ENCODE data around the gene TMEM38B. TPM values are rescaled to one million over a fixed set of nuclear protein-coding genes. Genes with fewer than 3 reads are reported as not detected.
A peak's percentile ranks its signal among the peaks of the same experiment; 100 is the strongest.

The TMEM38B gene
- total RNA-seq, 1 experiment from 2014 or later: 27.1 TPM

- Histone ChIP-seq H3K9me3 (replicated peaks) (no peaks in the 10 kb centered on the region), H3K4me1 (peaks cover 8% of the 10 kb centered on the region), H3K4me3 (no peak overlapping the region), H3K36me3 (no peaks in the 10 kb centered on the region), H3K27ac (no peak overlapping the region), H3K27me3 (peaks cover 3% of the 10 kb centered on the region; the same call in 1 of the 2 replicates)
- DNase-seq: no peak
Observed at GRCh38 chr9:105673850-105674387, 20.4 kb upstream of the TMEM38B start.

DNA sequence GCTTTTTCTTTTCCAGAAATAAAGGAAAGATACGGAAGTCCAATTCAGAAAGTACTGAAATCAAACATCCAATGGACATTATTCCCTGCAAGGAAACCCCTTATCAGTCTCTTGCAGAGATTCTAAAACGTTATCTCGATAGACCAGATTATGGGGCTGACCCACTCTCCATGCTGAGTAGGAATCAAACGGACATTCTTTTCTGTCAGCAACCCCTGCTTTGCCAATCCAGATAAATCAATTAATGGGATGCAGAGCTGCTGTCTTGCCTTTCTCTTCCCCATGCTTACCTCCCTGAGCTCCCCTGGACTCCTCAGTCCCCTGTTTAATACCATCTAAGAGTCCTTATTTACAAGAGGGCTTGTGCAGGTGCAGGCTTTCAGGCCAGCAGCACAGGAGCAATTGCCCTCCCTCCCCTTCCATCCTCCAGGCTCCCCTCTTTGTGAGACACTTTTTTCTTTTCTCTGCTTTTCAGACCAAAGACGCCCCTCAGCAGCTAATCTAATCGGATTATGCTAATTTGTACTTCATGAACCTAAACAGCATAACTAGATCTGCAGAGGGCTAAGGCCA is 17.9 kb upstream of the TMEM38B start:
- no peak for DNase-seq
- H3K4me1 ChIP-seq: peaks cover 13% of the 10 kb centered on the region
- H3K27ac ChIP-seq: no peak overlapping the region
- H3K4me3 ChIP-seq: no peak overlapping the region
- peaks cover 3% of the 10 kb centered on the region; the same call in 1 of the 2 replicates for H3K27me3 ChIP-seq
- no peaks in the 10 kb centered on the region for H3K36me3 ChIP-seq
- H3K9me3 ChIP-seq (replicated peaks): no peaks in the 10 kb centered on the region

DNA sequence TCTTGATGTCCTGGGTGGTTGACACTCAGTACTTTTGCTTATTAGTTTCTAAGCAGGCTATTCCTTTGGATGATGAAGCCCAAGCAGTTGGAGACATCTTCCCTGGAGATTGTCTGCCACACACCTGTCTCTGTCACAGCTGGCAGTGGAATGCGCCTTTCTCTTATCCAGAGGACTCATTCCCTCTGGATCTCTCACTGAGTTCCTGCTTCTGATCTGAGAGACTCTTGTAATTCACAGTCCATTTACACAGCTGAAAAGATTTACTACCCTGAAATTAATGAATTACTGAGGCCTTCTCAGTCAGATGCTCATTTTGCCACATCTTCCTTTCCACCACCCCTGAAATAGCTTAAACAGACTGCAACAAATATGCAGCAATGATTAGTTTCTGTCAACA is 16.2 kb upstream of the TMEM38B start:
- Histone ChIP-seq H3K9me3 (replicated peaks) (no peaks in the 10 kb centered on the region), H3K36me3 (no peaks in the 10 kb centered on the region), H3K27ac (no peak overlapping the region), H3K4me3 (no peak overlapping the region), H3K27me3 (peaks cover 3% of the 10 kb centered on the region; the same call in 1 of the 2 replicates), H3K4me1 (peaks cover 13% of the 10 kb centered on the region)
- peak; percentile 30 to 50 for DNase-seq

DNA sequence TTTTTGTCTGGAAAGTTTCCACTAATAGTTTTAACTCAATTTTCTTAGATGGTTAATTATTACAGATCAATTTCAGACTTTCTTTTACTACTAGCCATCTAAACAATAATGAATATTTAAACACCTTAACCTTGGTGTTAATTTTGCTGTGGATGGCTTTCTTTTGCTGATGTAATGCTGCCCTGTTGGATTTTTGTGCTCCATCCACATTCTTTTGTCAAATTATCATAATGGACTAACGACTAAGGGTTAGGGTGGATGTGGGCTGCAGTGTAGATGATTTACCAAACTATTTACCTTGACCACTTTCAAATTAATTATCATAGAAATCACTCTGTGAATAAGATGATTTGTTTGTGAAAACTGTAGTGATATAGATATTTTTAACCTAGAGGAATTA is 15.6 kb upstream of the TMEM38B start:
- H3K36me3 ChIP-seq: no peaks in the 10 kb centered on the region
- H3K4me3 ChIP-seq: no peak overlapping the region
- H3K27me3 ChIP-seq: peaks cover 3% of the 10 kb centered on the region; the same call in 1 of the 2 replicates
- no peak for DNase-seq
- H3K4me1 ChIP-seq: peaks cover 13% of the 10 kb centered on the region
- no peaks in the 10 kb centered on the region for H3K9me3 ChIP-seq (replicated peaks)
- H3K27ac ChIP-seq: no peak overlapping the region

- Histone ChIP-seq H3K27ac (no peak overlapping the region), H3K4me3 (no peak overlapping the region), H3K36me3 (no peaks in the 10 kb centered on the region), H3K4me1 (peaks cover 13% of the 10 kb centered on the region), H3K27me3 (peaks cover 3% of the 10 kb centered on the region; the same call in 1 of the 2 replicates), H3K9me3 (replicated peaks) (no peaks in the 10 kb centered on the region)
- DNase-seq: peak in 1 of 2 experiments; percentile 29
Observed at GRCh38 chr9:105679257-105680022, 14.9 kb upstream of the TMEM38B start.

- no peak for DNase-seq
Observed at GRCh38 chr9:105681313-105681712, 13.0 kb upstream of the TMEM38B start.

GRCh38 chr9:105681724-105682123 is 12.6 kb upstream of the TMEM38B start:
- peaks cover 13% of the 10 kb centered on the region for H3K4me1 ChIP-seq
- no peak overlapping the region for H3K27ac ChIP-seq
- no peaks in the 10 kb centered on the region for H3K9me3 ChIP-seq (replicated peaks)
- DNase-seq: no peak
- no peaks in the 10 kb centered on the region for H3K36me3 ChIP-seq
- peaks cover 3% of the 10 kb centered on the region; the same call in 1 of the 2 replicates for H3K27me3 ChIP-seq
- H3K4me3 ChIP-seq: no peak overlapping the region

More at GRCh38 chr9:105681313-105681712, 13.0 kb upstream of the TMEM38B start:
- H3K27me3 ChIP-seq: peaks cover 3% of the 10 kb centered on the region; the same call in 1 of the 2 replicates
- H3K4me1 ChIP-seq: peaks cover 13% of the 10 kb centered on the region
- no peaks in the 10 kb centered on the region for H3K36me3 ChIP-seq
- H3K27ac ChIP-seq: no peak overlapping the region
- H3K9me3 ChIP-seq (replicated peaks): no peaks in the 10 kb centered on the region
- no peak overlapping the region for H3K4me3 ChIP-seq

DNA sequence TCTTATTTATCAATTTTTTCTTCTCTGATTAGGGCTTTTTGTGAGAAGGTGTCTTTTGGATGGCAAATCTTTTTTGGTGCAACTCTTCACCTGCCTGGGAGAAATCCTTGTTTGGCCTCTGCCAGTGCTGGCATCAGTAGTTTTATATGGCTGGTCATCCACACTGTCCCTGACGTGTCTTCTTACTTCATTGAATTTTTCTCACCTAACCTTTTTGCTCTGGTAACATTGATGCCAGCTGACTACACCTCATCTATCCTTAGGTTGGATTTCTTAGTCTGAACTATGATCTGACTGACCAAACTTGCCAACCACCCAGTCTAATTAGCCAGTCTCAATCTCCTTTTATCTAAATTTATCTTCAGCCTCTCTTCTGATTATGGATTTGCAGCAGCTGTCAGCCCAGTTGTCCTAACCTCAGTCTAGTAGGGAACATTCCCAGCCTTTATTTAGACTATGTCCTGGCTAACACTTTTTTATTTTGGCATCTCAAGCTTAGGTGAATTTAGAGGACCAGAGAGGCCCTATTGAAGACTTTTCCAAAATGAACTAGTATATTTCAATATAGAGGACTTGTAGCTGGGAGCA is 10.6 kb upstream of the TMEM38B start:
- Histone ChIP-seq H3K27me3 (no peaks in the 10 kb centered on the region), H3K36me3 (no peaks in the 10 kb centered on the region), H3K4me3 (no peak overlapping the region), H3K4me1 (peaks cover 7% of the 10 kb centered on the region), H3K27ac (no peak overlapping the region), H3K9me3 (replicated peaks) (peaks cover 5% of the 10 kb centered on the region; the same call in 1 of the 2 replicates)
- DNase-seq: peak in 1 of 2 experiments; percentile 19

- no peaks in the 10 kb centered on the region for H3K36me3 ChIP-seq
- no peak for DNase-seq
- no peak overlapping the region for H3K4me3 ChIP-seq
- peaks cover 5% of the 10 kb centered on the region; the same call in 1 of the 2 replicates for H3K9me3 ChIP-seq (replicated peaks)
- no peak overlapping the region for H3K27ac ChIP-seq
- no peaks in the 10 kb centered on the region for H3K4me1 ChIP-seq
- no peaks in the 10 kb centered on the region for H3K27me3 ChIP-seq
Observed at GRCh38 chr9:105686936-105687335, 7.4 kb upstream of the TMEM38B start.

GRCh38 chr9:105690742-105691141 is 3.6 kb upstream of the TMEM38B start:
- no peak overlapping the region for H3K27ac ChIP-seq
- H3K36me3 ChIP-seq: no peaks in the 10 kb centered on the region
- H3K4me1 ChIP-seq: peaks cover 4% of the 10 kb centered on the region

GRCh38 chr9:105693435-105694189 is 729 bp upstream of the TMEM38B start:
- Histone ChIP-seq H3K4me1 (peaks cover 4% of the 10 kb centered on the region), H3K27ac (no peak overlapping the region), H3K4me3 (peak overlapping the region; percentile 91), H3K9me3 (replicated peaks) (no peaks in the 10 kb centered on the region), H3K36me3 (no peaks in the 10 kb centered on the region), H3K27me3 (no peaks in the 10 kb centered on the region)
- peak in 1 of 2 experiments; percentile 26 for DNase-seq

More at GRCh38 chr9:105690742-105691141, 3.6 kb upstream of the TMEM38B start:
- DNase-seq: no peak
- Histone ChIP-seq H3K9me3 (replicated peaks) (peaks cover 5% of the 10 kb centered on the region; the same call in 1 of the 2 replicates), H3K27me3 (no peaks in the 10 kb centered on the region), H3K4me3 (no peak overlapping the region)

DNA sequence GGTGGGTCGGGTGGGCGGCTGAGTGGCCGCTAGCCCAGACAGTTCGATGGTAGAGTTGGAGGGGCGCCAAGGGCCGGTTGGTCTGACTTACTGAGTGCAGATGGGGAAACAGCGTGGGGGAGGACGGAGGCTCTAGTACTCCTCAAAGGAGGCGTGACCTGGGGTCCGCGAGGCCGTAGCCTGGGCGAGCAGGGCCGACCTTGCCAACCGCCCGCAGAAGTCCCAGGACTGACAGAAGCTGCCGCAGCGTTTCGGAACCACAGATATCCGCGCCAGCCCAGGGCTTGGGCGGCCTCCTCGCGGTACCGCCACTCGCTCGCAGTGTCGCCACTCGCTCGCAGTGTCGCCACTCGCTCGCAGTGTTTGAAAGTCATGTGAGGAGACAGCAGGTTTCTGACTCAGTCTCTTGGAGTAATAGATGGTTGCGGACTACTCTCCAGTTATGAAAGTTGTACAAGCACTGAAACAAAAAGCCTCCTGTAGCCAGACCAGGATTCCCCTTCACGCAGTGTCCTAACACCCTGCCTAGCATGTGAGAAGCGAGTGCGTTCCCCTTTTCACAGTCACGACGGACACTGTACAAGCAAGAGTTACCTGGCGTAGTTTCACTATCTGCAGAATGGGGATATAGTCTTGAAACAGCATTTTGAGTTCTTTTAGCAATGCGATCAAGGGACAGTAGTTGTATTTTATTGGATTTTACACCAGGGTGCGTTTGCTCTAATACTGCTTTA is 674 bp downstream of the TMEM38B start:
- Histone ChIP-seq H3K36me3 (no peaks in the 10 kb centered on the region), H3K4me1 (peaks cover 4% of the 10 kb centered on the region), H3K4me3 (peak overlapping the region; percentile 91), H3K27me3 (no peaks in the 10 kb centered on the region), H3K9me3 (replicated peaks) (no peaks in the 10 kb centered on the region), H3K27ac (0 out of 2 replicates have a peak overlapping the region, but pooled peaks have one; percentile 6)
- peak; percentile 68 to 73 for DNase-seq

DNA sequence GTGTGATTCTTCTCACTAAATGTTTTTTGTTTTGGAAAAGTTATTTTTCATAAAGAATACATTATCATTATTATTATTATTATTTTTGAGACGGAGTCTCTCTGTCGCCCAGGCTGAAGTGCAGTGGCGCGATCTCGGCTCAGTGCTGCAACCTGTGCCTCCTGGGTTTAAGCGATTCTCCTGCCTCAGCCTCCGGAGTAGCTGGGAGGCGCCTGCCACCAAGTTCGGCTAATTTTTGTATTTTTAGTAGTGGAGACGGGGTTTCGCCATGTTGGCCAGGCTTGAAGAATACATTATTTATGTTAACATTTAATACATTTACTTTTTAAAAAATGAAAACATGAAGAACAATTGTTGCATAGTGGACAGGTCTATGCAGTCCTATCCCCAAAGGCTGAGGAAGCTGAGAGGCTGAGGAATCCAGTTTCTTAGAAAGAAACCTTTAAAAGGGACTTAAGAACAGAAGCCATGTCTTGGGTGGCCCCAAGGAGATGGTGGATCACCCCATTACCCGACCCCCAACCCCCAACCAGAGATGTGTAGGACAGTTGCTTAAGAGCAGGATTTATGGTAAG is 2.0 kb downstream of the TMEM38B start:
- H3K27me3 ChIP-seq: no peaks in the 10 kb centered on the region
- H3K4me1 ChIP-seq: peaks cover 4% of the 10 kb centered on the region
- no peak for DNase-seq
- no peak overlapping the region for H3K27ac ChIP-seq
- H3K4me3 ChIP-seq: no peak overlapping the region
- no peaks in the 10 kb centered on the region for H3K9me3 ChIP-seq (replicated peaks)
- no peaks in the 10 kb centered on the region for H3K36me3 ChIP-seq
